GM12873 (cell line): ENCODE results near the gene GLS2.

ENCODE experiments used
- CTCF ChIP-seq: IDR thresholded peaks from 2 replicates; pipeline ENCODE4 v1.5.1; 2012; ENCODE audit warnings: low read depth, mild to moderate bottlenecking, moderate library complexity, low read length, control low read depth; ENCODE audit not compliant: insufficient read depth; ENCODE audit errors: missing control alignments

GLS2 gene

GRCh38 chr12:56461235-56462159 lies 26.5 kb downstream of the GLS2 start:
- no peak for TF ChIP-seq CTCF

- no peak for TF ChIP-seq CTCF
These were observed 30.1 kb downstream of the GLS2 start for GRCh38 chr12:56457817-56458216.

GRCh38 chr12:56454557-56454956 lies 33.4 kb downstream of the GLS2 start, which contains the start of gene MIP:
Gene MIP (minus strand): TSS chr12:56454657. CDS start chr12:56454613, 44 bp downstream.
- no peak for TF ChIP-seq CTCF

- no peak for TF ChIP-seq CTCF
These were observed 36.8 kb downstream of the GLS2 start for GRCh38 chr12:56451147-56451546.

- no peak for TF ChIP-seq CTCF
These were observed 37.7 kb downstream of the GLS2 start for GRCh38 chr12:56450241-56450640.

GRCh38 chr12:56449622-56449984 lies 38.4 kb downstream of the GLS2 start:
- no peak for TF ChIP-seq CTCF

GRCh38 chr12:56448860-56449621 lies 38.9 kb downstream of the GLS2 start, which contains the start of gene TIMELESS:
Gene TIMELESS (minus strand): TSS chr12:56449426. CDS start chr12:56434170, 15,256 bp downstream.
- no peak for TF ChIP-seq CTCF
